Fibroblast of the aortic adventitia (primary cell): ENCODE measurements around the gene B3GNT4. TPM values are rescaled to one million over a fixed set of nuclear protein-coding genes. Genes with fewer than 3 reads are reported as not detected.

Source experiments
- DNase-seq: peaks from one replicate; pipeline ENCODE4 v3.0.0-alpha.2; 2010; ENCODE audit warnings: low read depth
- H3K4me3 ChIP-seq: 2 replicates; pipeline ENCODE4 v1.5.1; 2011; ENCODE audit warnings: low read depth, mild to moderate bottlenecking, control low read depth, low read length, moderate library complexity
- CTCF ChIP-seq: IDR thresholded peaks from 2 replicates; pipeline ENCODE4 v1.5.1; 2011; ENCODE audit warnings: mild to moderate bottlenecking, low read length, control low read depth, inconsistent platforms; ENCODE audit not compliant: insufficient read depth
- total RNA-seq: library from RNA; depleted of rRNA; stranded (reverse); fragments of >200 nt; gene quantifications from 2 replicates; pipeline ENCODE4 v1.2.3, GENCODE V29; 2012; ENCODE audit warnings: low replicate concordance

B3GNT4 gene
- total RNA-seq, 1 donor: not detected

DNA sequence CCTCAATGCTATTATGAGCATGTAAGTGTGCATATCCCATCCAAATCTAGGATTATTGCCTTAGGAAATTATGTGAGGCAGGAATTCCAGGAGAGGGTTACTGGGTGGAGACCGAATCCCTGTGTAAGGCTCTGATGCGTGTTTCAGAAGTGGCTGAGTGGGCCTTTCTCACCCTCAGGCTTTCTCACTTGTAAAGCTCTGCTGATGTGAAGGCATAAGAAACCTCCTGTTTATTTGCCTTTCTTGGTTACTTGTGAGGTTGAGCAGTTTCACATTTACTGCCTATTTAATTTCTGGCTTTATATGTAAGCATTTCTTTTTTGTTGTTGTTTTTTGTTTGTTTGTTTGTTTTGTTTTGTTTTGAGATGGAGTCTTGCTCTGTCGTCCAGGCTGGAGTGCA, 40.5 kb upstream of the B3GNT4 start:
- DNase-seq: no peak

DNA sequence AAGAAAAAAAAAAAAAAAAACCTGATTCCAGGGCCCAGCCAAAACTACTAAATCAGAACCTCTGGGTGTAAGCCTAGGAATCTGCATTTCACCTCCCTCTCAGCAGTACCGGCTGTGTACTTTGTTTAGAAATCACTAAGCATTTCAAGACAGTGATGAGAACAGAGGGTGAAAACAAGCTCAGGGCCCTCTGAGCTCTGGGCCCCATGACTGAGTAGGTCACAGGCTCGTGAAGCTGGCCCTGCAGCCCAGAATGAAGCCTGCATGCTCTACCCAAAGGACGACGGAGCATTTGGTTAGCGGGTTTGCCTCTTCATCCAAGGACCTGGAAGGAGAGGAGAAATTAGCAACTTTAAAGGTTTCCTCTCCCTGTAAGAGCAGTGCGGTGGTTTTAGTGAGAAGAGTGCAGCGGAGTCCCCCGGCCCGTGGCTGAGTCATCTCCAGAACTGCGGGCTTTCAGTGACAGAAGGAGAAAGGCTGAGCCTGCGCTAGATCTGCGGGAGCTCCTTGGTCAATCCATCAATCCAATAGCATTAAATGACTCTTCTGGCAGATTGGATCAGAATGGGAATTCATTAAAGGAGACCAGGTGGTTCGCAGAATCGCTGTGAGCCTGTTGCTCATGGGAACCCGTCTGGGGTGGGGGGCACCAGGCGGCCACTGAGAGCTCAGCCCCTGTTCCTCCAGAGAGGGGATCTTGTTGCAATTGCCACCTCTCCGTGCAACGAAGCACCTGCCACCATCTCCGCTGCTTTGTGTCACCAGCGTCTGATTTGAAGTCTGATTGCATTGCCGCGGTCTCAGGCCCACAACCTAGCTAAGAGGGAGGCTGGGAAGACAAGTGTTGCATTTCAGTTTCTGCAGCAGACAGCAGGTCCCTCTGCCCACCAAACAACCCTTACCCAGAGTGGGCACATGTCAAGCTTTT, 36.8 kb upstream of the B3GNT4 start:
- no peak for DNase-seq
- no peak for TF ChIP-seq CTCF
- H3K4me3 ChIP-seq: no peak overlapping the region

More for the DNA sequence above, 40.5 kb upstream of the B3GNT4 start:
- TF ChIP-seq CTCF: no peak
- H3K4me3 ChIP-seq: no peak overlapping the region

- TF ChIP-seq CTCF: no peak
- no peak overlapping the region for H3K4me3 ChIP-seq
- no peak for DNase-seq
These were observed 36.1 kb upstream of the B3GNT4 start for GRCh38 chr12:122167356-122167925.

GRCh38 chr12:122168492-122168891, 35.0 kb upstream of the B3GNT4 start:
- DNase-seq: no peak
- no peak overlapping the region for H3K4me3 ChIP-seq
- no peak for TF ChIP-seq CTCF

DNA sequence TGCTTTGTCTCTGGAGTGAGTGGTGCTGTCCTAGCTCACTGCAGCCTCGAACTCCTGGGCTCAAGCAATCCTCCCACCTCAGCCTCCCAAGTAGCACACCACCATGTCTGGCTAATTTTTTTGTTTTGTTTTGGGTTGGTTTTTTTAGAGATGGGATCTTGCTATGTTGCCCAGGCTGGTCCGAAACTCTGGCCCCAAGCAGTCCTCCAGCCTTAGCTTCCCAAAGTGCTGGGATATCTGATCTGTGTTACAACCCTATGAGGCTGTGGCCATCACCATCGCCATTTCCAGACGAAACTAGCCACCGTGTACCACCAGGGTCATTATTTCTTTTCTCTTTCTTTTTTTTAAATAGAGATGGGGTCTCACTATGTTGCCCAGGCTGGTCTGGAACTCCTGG, 32.1 kb upstream of the B3GNT4 start:
- no peak for DNase-seq
- no peak overlapping the region for H3K4me3 ChIP-seq
- no peak for TF ChIP-seq CTCF

GRCh38 chr12:122172262-122172939, 31.1 kb upstream of the B3GNT4 start:
- no peak overlapping the region for H3K4me3 ChIP-seq
- DNase-seq: no peak
- no peak for TF ChIP-seq CTCF
